ENCODE results near the gene ST6GALNAC5.

Gene ST6GALNAC5

GRCh38 chr1:76925825-76926224 lies 58.5 kb downstream of the ST6GALNAC5 start:
- intact Hi-C loops (cut with DNase I) = no loop called here
- DNase-seq = peak in 17 of 42 donors; percentile 5 to 69 (median 21)

- DNase-seq = no peak
- intact Hi-C loops (cut with DNase I) = no loop called here
Observed at GRCh38 chr1:76928522-76928921, 61.2 kb downstream of the ST6GALNAC5 start.

- no peak for DNase-seq
Observed at GRCh38 chr1:76929136-76929535, 61.9 kb downstream of the ST6GALNAC5 start.

GRCh38 chr1:76933847-76934815 lies 66.9 kb downstream of the ST6GALNAC5 start:
- intact Hi-C loops (cut with DNase I) = no loop called here
- no peak for DNase-seq

More at GRCh38 chr1:76929136-76929535, 61.9 kb downstream of the ST6GALNAC5 start:
- intact Hi-C loops (cut with DNase I) = no loop called here

- peak in 1 of 42 donors; percentile 12 for DNase-seq
- intact Hi-C loops (cut with DNase I) = no loop called here
Observed at GRCh38 chr1:76938304-76938703, 71.0 kb downstream of the ST6GALNAC5 start.

GRCh38 chr1:76939050-76939816 lies 72.0 kb downstream of the ST6GALNAC5 start:
- intact Hi-C loops (cut with DNase I) = no loop called here
- no peak for DNase-seq

GRCh38 chr1:76939817-76940216 lies 72.5 kb downstream of the ST6GALNAC5 start:
- intact Hi-C loops (cut with DNase I) = no loop called here
- DNase-seq = no peak

GRCh38 chr1:76940571-76941335 lies 73.5 kb downstream of the ST6GALNAC5 start:
- DNase-seq = peak in 1 of 42 donors; percentile 15
- intact Hi-C loops (cut with DNase I) = no loop called here

GRCh38 chr1:76942549-76942948 lies 75.3 kb downstream of the ST6GALNAC5 start:
- DNase-seq = no peak
- intact Hi-C loops (cut with DNase I) = no loop called here

GRCh38 chr1:76944942-76945341 lies 77.7 kb downstream of the ST6GALNAC5 start:
- intact Hi-C loops (cut with DNase I) = no loop called here

GRCh38 chr1:76948846-76949245 lies 81.6 kb downstream of the ST6GALNAC5 start:
- intact Hi-C loops (cut with DNase I) = no loop called here
- no peak for DNase-seq

More at GRCh38 chr1:76944942-76945341, 77.7 kb downstream of the ST6GALNAC5 start:
- DNase-seq = no peak

- intact Hi-C loops (cut with DNase I) = no loop called here
Observed at GRCh38 chr1:76949503-76949902, 82.2 kb downstream of the ST6GALNAC5 start.

GRCh38 chr1:76950306-76950705 lies 83.0 kb downstream of the ST6GALNAC5 start:
- no peak for DNase-seq
- intact Hi-C loops (cut with DNase I) = no loop called here

More at GRCh38 chr1:76949503-76949902, 82.2 kb downstream of the ST6GALNAC5 start:
- no peak for DNase-seq

- DNase-seq = no peak
- intact Hi-C loops (cut with DNase I) = no loop called here
Observed at GRCh38 chr1:76951153-76951552, 83.9 kb downstream of the ST6GALNAC5 start.

GRCh38 chr1:76955652-76956051 lies 88.4 kb downstream of the ST6GALNAC5 start:
- intact Hi-C loops (cut with DNase I) = no loop called here
- DNase-seq = no peak

- intact Hi-C loops (cut with DNase I) = no loop called here
- DNase-seq = no peak
Observed at GRCh38 chr1:76957961-76958360, 90.7 kb downstream of the ST6GALNAC5 start.

GRCh38 chr1:76958828-76959227 lies 91.5 kb downstream of the ST6GALNAC5 start:
- peak in 10 of 42 donors; percentile 10 to 64 (median 21) for DNase-seq
- intact Hi-C loops (cut with DNase I) = no loop called here

GRCh38 chr1:76959556-76959955 lies 92.3 kb downstream of the ST6GALNAC5 start:
- intact Hi-C loops (cut with DNase I) = no loop called here
- DNase-seq = no peak

GRCh38 chr1:76961181-76961819 lies 94.0 kb downstream of the ST6GALNAC5 start:
- intact Hi-C loops (cut with DNase I) = no loop called here
- DNase-seq = no peak

All from head of caudate nucleus (tissue), 42 donors.